ENCODE measurements around the gene CCDC167. TPM values are rescaled to one million over a fixed set of nuclear protein-coding genes. Genes with fewer than 3 reads are reported as not detected.

Gene CCDC167
- total and polyA plus RNA-seq, 2 of the 8 experiments (the other 6 are each of a cell fraction or from before 2014, with no cell fraction given), result 11.0 to 26.5 TPM

DNA sequence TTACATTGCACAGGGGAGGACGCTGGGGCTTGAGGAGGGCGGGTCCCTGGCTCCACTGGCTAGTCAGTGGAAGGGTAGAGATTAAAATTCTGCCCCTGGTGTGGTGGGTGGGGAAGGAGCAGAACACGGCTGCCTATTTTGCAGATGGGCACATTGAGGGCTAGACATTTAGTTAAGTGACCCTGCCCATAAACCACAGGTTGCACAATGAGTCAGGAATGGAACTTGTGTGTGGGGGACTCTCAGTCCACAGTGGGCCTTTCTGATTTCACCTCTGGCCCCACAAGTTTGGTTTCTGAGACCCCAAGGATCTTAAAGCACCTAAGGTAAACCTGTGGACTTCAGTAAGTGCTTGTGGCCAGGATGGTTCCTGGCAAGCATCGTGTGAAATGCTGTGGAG, 22.0 kb upstream of the CCDC167 start:
- DNase-seq (ENCODE audit: low read depth in 1 of 2, low spot score in 2 of 2) (no peak), FAIRE-seq (no peak)
- no peak overlapping the region for H3K27ac ChIP-seq (ENCODE audit: low read depth, low read length)
- peaks cover 3% of the 10 kb centered on the region; the same call in 1 of the 2 replicates for H3K23me2 ChIP-seq (ENCODE audit: low read depth, low read length)
- no peak overlapping the region for H3K4me2 ChIP-seq (ENCODE audit: insufficient read depth in 1 of 2, low read depth in 2 of 2, low read length in 2 of 2)
- H3K27me3 ChIP-seq (replicated peaks in 1 of 4; ENCODE audit: control insufficient read depth in 3 of 4, extremely low read depth in 1 of 4, insufficient read depth in 3 of 4, low read length in 3 of 4), result no peaks in the 10 kb centered on the region; a peak in 1 of 7 replicates
- no peaks in the 10 kb centered on the region for H3K36me3 ChIP-seq (ENCODE audit: control insufficient read depth in 2 of 4, insufficient read depth in 4 of 4, low read length in 3 of 4)
- H3K56ac ChIP-seq (replicated peaks; ENCODE audit: insufficient read length, low read depth, low read length), result no peak overlapping the region
- H2AFZ ChIP-seq (ENCODE audit: low read length), result no peak overlapping the region
- H3K9ac ChIP-seq (replicated peaks in 1 of 4; ENCODE audit: extremely low read depth in 1 of 4, low read depth in 3 of 4, low read length in 3 of 4), result no peak overlapping the region
- no peak overlapping the region for H2AK5ac ChIP-seq (ENCODE audit: low read depth, low read length)
- H2BK12ac ChIP-seq (ENCODE audit: low read depth, low read length), result no peak overlapping the region
- H3K14ac ChIP-seq (ENCODE audit: insufficient read length), result no peak overlapping the region
- no peak overlapping the region for H4K8ac ChIP-seq (ENCODE audit: extremely low read depth, insufficient read depth, low read length)
- ChIA-PET POLR2A (ENCODE audit: partially characterized antibody) (no interaction called here), CTCF (ENCODE audit: partially characterized antibody) (interaction anchor here (4.2 to 9.9 kb wide), 2 partner anchors 16 to 44 kb away, joined by 11 to 80 read pairs; no protein-coding TSS in a partner anchor)
- H3K4me1 ChIP-seq (replicated peaks in 1 of 4; ENCODE audit: control insufficient read depth in 3 of 4, insufficient read depth in 4 of 4, low read length in 3 of 4), result peaks cover 0 to 4% (median under 1%) of the 10 kb centered on the region in 4 experiments; a peak in 6 of 7 replicates
- no peaks in the 10 kb centered on the region for H3K9me3 ChIP-seq (ENCODE audit: insufficient read depth in 2 of 2, low read depth in 1 of 2, low read length in 1 of 2)
- H4K5ac ChIP-seq (ENCODE audit: insufficient read length, low read depth, low read length), result no peak overlapping the region
- H2BK20ac ChIP-seq (ENCODE audit: low read length), result no peak overlapping the region
- peaks cover 0 to 2% of the 10 kb centered on the region in 2 experiments for H4K20me1 ChIP-seq (replicated peaks in 1 of 2; ENCODE audit: control insufficient read depth in 1 of 2, insufficient read depth in 2 of 2, low read length in 2 of 2)
- H3K79me2 ChIP-seq (ENCODE audit: control insufficient read depth in 1 of 2, insufficient read depth in 2 of 2, low read length in 2 of 2), result no peaks in the 10 kb centered on the region
- no peak overlapping the region for H3K4me3 ChIP-seq (ENCODE audit: extremely low read depth in 1 of 4, insufficient read depth in 2 of 4, low read depth in 3 of 4, low read length in 4 of 4)
- no peaks in the 10 kb centered on the region for H3K79me1 ChIP-seq (ENCODE audit: low read depth, low read length)
- H2BK5ac ChIP-seq (ENCODE audit: low read depth, low read length), result no peak overlapping the region
- no peak overlapping the region for H3K4ac ChIP-seq (replicated peaks; ENCODE audit: insufficient read length, low read depth, low read length)
- H4K91ac ChIP-seq (replicated peaks; ENCODE audit: insufficient read length, low read length), result no peak overlapping the region
- H3K18ac ChIP-seq (ENCODE audit: extremely low read depth, low read length), result no peak overlapping the region
- H2BK15ac ChIP-seq (ENCODE audit: low read length), result no peak overlapping the region
- H2BK120ac ChIP-seq (replicated peaks; ENCODE audit: low read depth, low read length), result no peak overlapping the region
- WGBS, 2 experiments (ENCODE audit: extremely low coverage in 1 of 2, insufficient coverage in 1 of 2, insufficient read length in 1 of 2, insufficient replicate concordance in 2 of 2, low coverage in 1 of 2, low lambda C conversion rate in 2 of 2, missing lambda C conversion rate in 1 of 2), result 82% methylated on average over 4 of the region's 4 CpGs; no CpG with 5 or more reads in 1 of the 2 experiments
- H3K23ac ChIP-seq (ENCODE audit: insufficient read length), result no peak overlapping the region
- TF ChIP-seq TBP (IDR thresholded peaks at IDR 0.05; ENCODE audit: low read depth, low read length) (no peak), TEAD4 (IDR thresholded peaks at IDR 0.05; ENCODE audit: low read depth, low read length) (no peak), PHF8 (conservative IDR thresholded peaks at IDR 0.05; ENCODE audit: low read depth, low read length) (no peak), GTF2F1 (IDR thresholded peaks at IDR 0.05; ENCODE audit: borderline replicate concordance, low read depth, low read length) (no peak), POLR2AphosphoS5 (IDR thresholded peaks at IDR 0.05; ENCODE audit: low read depth, low read length) (no peak), NRF1 (IDR thresholded peaks at IDR 0.05; ENCODE audit: low read depth, low read length) (no peak), BCL11A (IDR thresholded peaks at IDR 0.05; ENCODE audit: low read depth in 2 of 2, low read length in 2 of 2) (no peak), HDAC2 (IDR thresholded peaks at IDR 0.05; ENCODE audit: borderline replicate concordance in 1 of 2, low read depth in 2 of 2, low read length in 2 of 2) (no peak), SIX5 (IDR thresholded peaks at IDR 0.05; ENCODE audit: low read depth, low read length) (no peak), RNF2 (IDR thresholded peaks at IDR 0.05; ENCODE audit: borderline replicate concordance, low read depth, low read length, missing control alignments, poor library complexity, severe bottlenecking) (no peak), JUN (IDR thresholded peaks at IDR 0.05; ENCODE audit: low read depth, low read length) (no peak), BRCA1 (IDR thresholded peaks at IDR 0.05; ENCODE audit: low read depth, low read length) (no peak)
- TF ChIP-seq, protein P1, sequence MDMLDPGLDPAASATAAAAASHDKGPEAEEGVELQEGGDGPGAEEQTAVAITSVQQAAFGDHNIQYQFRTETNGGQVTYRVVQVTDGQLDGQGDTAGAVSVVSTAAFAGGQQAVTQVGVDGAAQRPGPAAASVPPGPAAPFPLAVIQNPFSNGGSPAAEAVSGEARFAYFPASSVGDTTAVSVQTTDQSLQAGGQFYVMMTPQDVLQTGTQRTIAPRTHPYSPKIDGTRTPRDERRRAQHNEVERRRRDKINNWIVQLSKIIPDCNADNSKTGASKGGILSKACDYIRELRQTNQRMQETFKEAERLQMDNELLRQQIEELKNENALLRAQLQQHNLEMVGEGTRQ (IDR thresholded peaks at IDR 0.05; ENCODE audit: low read length), result no peak
